Heart left ventricle (tissue), 16 donors: ENCODE measurements around the gene BLOC1S1. TPM values are rescaled to one million over a fixed set of nuclear protein-coding genes. Genes with fewer than 3 reads are reported as not detected.

Source experiments
- ATAC-seq, 4 donors: fragments of 200-7000 bp; cut with Tn5 transposase; one replicate each; pipeline ENCODE4 v1.9.1; 2020 to 2022; ENCODE audit warnings: moderate library complexity in 4 of 4, mild to moderate bottlenecking in 3 of 4, moderate number of reproducible peaks in 1 of 4
- DNase-seq, 5 donors: peaks; one replicate each; pipeline ENCODE4 v3.0.0-alpha.2; 2020
- H3K27ac ChIP-seq, 12 donors: fragments of 200-600 bp; sonication (generic) in 4 of 12; one replicate each; pipeline versions ENCODE4 v1.5.0 to v1.8.0; 2016 to 2022; ENCODE audit warnings: mild to moderate bottlenecking in 2 of 12
- H3K27me3 ChIP-seq, 9 donors: fragments of 200-600 bp; sonication (generic) in 2 of 9; one replicate each; pipeline versions ENCODE4 v1.5.1 to v1.8.0; 2016 to 2022; ENCODE audit warnings: mild to moderate bottlenecking in 3 of 9
- H3K36me3 ChIP-seq, 9 donors: fragments of 200-600 bp; sonication (generic) in 2 of 9; one replicate each; pipeline versions ENCODE4 v1.5.0 to v1.8.0; 2018 to 2022; ENCODE audit warnings: mild to moderate bottlenecking in 2 of 9
- H3K4me1 ChIP-seq, 12 donors: fragments of 200-600 bp; sonication (generic) in 4 of 12; one replicate each; pipeline versions ENCODE4 v1.5.0 to v1.8.0; 2016 to 2022; ENCODE audit warnings: mild to moderate bottlenecking in 3 of 12
- H3K4me3 ChIP-seq, 12 donors: fragments of 200-600 bp; sonication (generic) in 4 of 12; one replicate each; pipeline versions ENCODE4 v1.5.0 to v1.8.0; 2017 to 2022; ENCODE audit warnings: mild to moderate bottlenecking in 9 of 12, moderate library complexity in 4 of 12
- H3K9me3 ChIP-seq, 12 donors: fragments of 200-600 bp; sonication (generic) in 4 of 12; one replicate each; pipeline versions ENCODE4 v1.5.0 to v1.8.0; 2016 to 2022; ENCODE audit warnings: mild to moderate bottlenecking in 1 of 12
- POLR2A ChIP-seq, 2 donors: fragments of 450-650 bp; IDR thresholded peaks; one replicate each; pipeline ENCODE4 v1.6.1; 2017; ENCODE audit warnings: antibody characterized with exemption in 2 of 2, mild to moderate bottlenecking in 2 of 2, moderate library complexity in 2 of 2
- WGBS, 4 donors: extraction: QIAGEN DNeasy Blood & Tissue Kit in 2 of 4; methylation state at CpG; one replicate each; pipeline versions ENCODE4 v1.1.5 to v1.1.7; 2013 to 2018; 5-methylcytosine and 5-hydroxymethylcytosine counted together
- intact Hi-C, 10 donors: fragments of 100-400 bp; cut with DNase I; formaldehyde crosslinking; loops; one replicate each; pipeline versions ENCODE4 v1.11.1 to v1.14.2; 2022
- polyA plus RNA-seq, 2 donors: library from polyadenylated mRNA; stranded (reverse); fragments of 200-250 nt; gene quantifications; one replicate each; pipeline ENCODE4 v1.2.3, GENCODE V29; 2013
- total RNA-seq, 9 donors: library from RNA; depleted of rRNA in 2 of 9; stranded (reverse); fragments of >200 nt in 2 of 9; fragmentation: NEBNext Ultra II Directional in 3 of 9; extraction: Animal tissue kit (Norgen Biotek cat#: 25700) in 3 of 9; gene quantifications; one replicate each; pipeline versions ENCODE4 v1.1.0 to v1.2.4, GENCODE V29; 2016 to 2023
- TF ChIP-seq, protein P1 (sequence below), 12 donors: fragments of 200-600 bp; sonication (generic) in 4 of 12; IDR thresholded peaks; one replicate each; pipeline versions ENCODE4 v1.5.0 to v1.8.0; 2018 to 2022; ENCODE audit warnings: antibody characterized with exemption in 12 of 12, mild to moderate bottlenecking in 5 of 12
- donor health status: ischemic (EF 13 %, LVEDD 7.1; RV severe dilation, severe dysfunction).
- donor health status: healthy with polysubstance abuse.
- donor health status: DM: no; HTN: yes; CAD: no.
- donor health status: DM: no; HTN: no; CAD: no.
- donor health status: ischemic (EF 25% LVEDD 6.9; RV normal size, moderate dysfunction).
- donor health status: ischemic (EF 25% LVEDD 5.7; RV mildly dilated, moderate dysfunction).
- donor health status: healthy.
- donor health status: DM: yes; HTN: yes; CAD: no.
- donor health status: ischemic (EF 35%, LVEDD 5.7; RV mildly dilated, moderate dysfunction).
- donor health status: nonischemic (EF 11% LVEDD 7.7; RV severe dilation, severe dysfunction).
- donor health status: DM: yes; HTN: yes; CAD: no.
- donor health status: PGD.
- donor health status: ischemic (EF 29% LVEDD 5.4; RV normal size, mild dysfunction).
- donor health status: nonischemic (EF 23%, LVEDD 6.1; RV moderate dilation, normal function).

The BLOC1S1 gene
- total and polyA plus RNA-seq, 11 donors: 71.3 to 314 (median 132) TPM

DNA sequence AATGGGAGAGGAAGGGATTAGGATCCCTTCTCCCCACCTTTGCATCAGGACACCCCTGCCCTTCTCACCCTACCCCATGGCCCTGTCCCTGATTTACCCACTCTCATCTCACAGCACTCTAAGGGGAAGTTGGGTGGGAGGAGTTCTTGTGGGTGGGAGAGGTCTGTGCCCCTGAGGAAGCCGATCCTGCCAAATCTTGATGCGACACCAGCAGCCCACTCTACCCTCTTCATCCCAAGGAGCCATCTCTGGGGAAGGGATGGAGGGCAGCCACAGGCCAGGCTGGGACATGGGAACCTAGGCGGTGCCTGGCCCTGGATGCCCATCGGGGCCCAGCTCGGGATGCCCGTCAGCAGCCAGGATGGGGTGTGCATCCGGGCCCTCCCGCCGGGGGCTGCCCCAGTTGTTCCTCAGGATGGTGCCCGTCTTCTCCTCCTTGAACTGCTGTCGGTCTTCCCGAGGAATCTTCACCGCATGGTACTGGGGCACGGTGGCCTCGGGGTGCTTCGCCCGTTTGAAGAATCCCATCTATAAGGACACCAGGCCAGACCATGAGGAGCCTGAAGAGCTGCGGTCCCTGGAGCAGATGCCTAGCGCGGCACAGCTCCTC, 31.0 kb upstream of the BLOC1S1 start:
- DNase-seq: no peak
- H3K9me3 ChIP-seq: no peaks in the 10 kb centered on the region
- intact Hi-C loops: loop anchor here in 4 of 10 donors (5.0 kb wide), 1 partner anchor 37 kb away; the partner anchor contains the start of gene RDH5 (in 4 of the 4)
- H3K36me3 ChIP-seq: peaks cover 0 to 47% (median 24%) of the 10 kb centered on the region in 9 donors
- no peak for TF ChIP-seq POLR2A (IDR thresholded peaks at IDR 0.05)
- TF ChIP-seq, protein P1, sequence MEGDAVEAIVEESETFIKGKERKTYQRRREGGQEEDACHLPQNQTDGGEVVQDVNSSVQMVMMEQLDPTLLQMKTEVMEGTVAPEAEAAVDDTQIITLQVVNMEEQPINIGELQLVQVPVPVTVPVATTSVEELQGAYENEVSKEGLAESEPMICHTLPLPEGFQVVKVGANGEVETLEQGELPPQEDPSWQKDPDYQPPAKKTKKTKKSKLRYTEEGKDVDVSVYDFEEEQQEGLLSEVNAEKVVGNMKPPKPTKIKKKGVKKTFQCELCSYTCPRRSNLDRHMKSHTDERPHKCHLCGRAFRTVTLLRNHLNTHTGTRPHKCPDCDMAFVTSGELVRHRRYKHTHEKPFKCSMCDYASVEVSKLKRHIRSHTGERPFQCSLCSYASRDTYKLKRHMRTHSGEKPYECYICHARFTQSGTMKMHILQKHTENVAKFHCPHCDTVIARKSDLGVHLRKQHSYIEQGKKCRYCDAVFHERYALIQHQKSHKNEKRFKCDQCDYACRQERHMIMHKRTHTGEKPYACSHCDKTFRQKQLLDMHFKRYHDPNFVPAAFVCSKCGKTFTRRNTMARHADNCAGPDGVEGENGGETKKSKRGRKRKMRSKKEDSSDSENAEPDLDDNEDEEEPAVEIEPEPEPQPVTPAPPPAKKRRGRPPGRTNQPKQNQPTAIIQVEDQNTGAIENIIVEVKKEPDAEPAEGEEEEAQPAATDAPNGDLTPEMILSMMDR (IDR thresholded peaks at IDR 0.05): no peak
- H3K27me3 ChIP-seq: no peaks in the 10 kb centered on the region
- ATAC-seq: no peak
- H3K4me1 ChIP-seq: peaks cover 0 to 24% (median 7%) of the 10 kb centered on the region in 12 donors
- WGBS, 4 donors: 90 to 93% (median 91%) methylated on average over 11 to 20 of the region's 20 CpGs
- no peak overlapping the region for H3K27ac ChIP-seq
- no peak overlapping the region for H3K4me3 ChIP-seq

DNA sequence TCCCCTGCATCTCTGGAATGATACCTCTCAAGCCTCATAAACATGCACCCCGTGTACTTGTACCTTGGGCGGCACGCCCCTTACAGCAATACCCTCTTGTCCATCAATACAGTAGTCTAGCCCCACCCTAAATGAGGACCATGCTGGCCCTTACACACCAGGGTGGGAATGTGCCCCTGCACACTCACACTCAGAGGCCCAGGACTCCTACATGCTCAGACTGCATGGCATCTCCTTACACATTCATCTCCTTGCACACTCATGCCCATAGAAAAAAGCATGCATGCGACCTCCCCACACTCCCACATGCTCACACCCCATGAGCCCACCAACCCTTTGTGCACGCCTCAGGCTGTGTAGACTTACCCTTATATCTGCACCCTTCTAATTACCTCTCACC, 30.2 kb upstream of the BLOC1S1 start:
- intact Hi-C loops: no loop called here
- Histone ChIP-seq H3K27ac (no peak overlapping the region), H3K27me3 (no peaks in the 10 kb centered on the region), H3K4me1 (peaks cover 0 to 24% (median 7%) of the 10 kb centered on the region in 12 donors), H3K4me3 (no peak overlapping the region), H3K9me3 (no peaks in the 10 kb centered on the region), H3K36me3 (peaks cover 0 to 47% (median 24%) of the 10 kb centered on the region in 9 donors)
- TF ChIP-seq, protein P1 (IDR thresholded peaks at IDR 0.05): no peak
- no peak for TF ChIP-seq POLR2A (IDR thresholded peaks at IDR 0.05)
- 89 to 95% (median 91%) methylated on average over 5 of the region's 5 CpGs for WGBS, 4 donors
- DNase-seq (no peak), ATAC-seq (no peak)

DNA sequence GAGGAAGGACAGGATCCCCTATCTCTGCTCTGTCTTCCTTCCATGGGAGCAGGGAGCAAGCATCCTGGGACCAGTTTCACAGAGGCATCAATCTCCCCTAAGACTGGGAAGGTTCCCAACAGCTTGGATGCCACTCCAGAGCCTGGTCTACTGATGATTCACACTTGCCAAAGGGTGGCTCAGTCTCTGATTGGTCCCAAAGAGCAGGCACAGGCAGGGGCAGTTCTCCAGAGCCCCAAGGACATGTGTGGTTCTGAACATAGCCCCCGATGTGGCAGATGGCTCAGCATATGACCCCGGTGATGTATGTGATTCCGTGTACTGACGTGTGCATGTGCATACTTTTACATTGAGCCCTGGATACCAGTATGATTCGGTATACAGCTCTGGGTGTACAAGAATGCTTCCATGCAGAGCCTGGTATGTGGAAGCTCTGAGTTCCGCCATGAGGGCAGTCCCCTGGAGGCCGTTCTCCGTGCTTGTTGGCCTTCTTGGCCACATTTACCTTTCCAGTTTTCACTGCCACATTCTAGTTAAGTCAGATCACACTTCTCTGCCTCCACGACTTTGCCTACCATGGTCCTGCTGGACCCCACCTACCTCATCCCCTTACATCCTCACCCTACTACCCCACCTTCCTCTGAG, 29.4 kb upstream of the BLOC1S1 start:
- intact Hi-C loops: no loop called here
- no peak overlapping the region for H3K4me3 ChIP-seq
- H3K4me1 ChIP-seq: peaks cover 0 to 16% (median 5%) of the 10 kb centered on the region in 12 donors
- peaks cover 0 to 53% (median 24%) of the 10 kb centered on the region in 9 donors for H3K36me3 ChIP-seq
- TF ChIP-seq POLR2A (IDR thresholded peaks at IDR 0.05): no peak
- TF ChIP-seq, protein P1 (IDR thresholded peaks at IDR 0.05): no peak
- peak in 2 of 4 donors; percentile 14 to 21 for ATAC-seq
- no peak overlapping the region for H3K27ac ChIP-seq
- no peak for DNase-seq
- 89 to 94% (median 91%) methylated on average over 9 of the region's 9 CpGs for WGBS, 4 donors
- no peaks in the 10 kb centered on the region for H3K27me3 ChIP-seq
- H3K9me3 ChIP-seq: no peaks in the 10 kb centered on the region

DNA sequence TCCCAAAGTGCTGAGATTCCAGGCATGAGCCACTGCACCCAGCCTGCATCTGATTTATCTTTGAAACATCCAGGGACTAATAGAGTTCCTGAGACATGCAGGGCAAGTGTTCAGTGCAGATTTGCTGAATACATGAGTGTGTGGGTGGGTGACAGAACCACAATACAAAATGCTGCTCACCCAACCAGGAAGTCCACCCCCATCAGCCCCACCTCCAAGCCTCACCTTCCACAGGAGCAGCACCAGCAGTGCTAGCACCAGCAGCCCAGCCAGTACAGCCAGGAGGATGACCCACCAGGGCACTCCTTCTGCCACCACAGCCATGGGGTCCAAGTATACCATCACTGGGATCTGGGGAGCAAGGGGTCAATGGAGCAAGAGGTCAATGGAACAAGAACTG, 28.1 kb upstream of the BLOC1S1 start:
- intact Hi-C loops: no loop called here
- TF ChIP-seq POLR2A (IDR thresholded peaks at IDR 0.05): no peak
- TF ChIP-seq, protein P1 (IDR thresholded peaks at IDR 0.05): no peak
- Histone ChIP-seq H3K4me1 (peaks cover 0 to 7% (median 0%) of the 10 kb centered on the region in 12 donors), H3K27ac (no peak overlapping the region), H3K4me3 (no peak overlapping the region), H3K9me3 (no peaks in the 10 kb centered on the region), H3K27me3 (no peaks in the 10 kb centered on the region), H3K36me3 (peaks cover 0 to 66% (median 36%) of the 10 kb centered on the region in 9 donors)
- no peak for DNase-seq
- ATAC-seq: no peak
